Measurements from ENCODE around the gene SSC5D. TPM values are rescaled to one million over a fixed set of nuclear protein-coding genes. Genes with fewer than 3 reads are reported as not detected.

The SSC5D gene
- total RNA-seq, 1 experiment from 2014 or later: 0.26 TPM

DNA sequence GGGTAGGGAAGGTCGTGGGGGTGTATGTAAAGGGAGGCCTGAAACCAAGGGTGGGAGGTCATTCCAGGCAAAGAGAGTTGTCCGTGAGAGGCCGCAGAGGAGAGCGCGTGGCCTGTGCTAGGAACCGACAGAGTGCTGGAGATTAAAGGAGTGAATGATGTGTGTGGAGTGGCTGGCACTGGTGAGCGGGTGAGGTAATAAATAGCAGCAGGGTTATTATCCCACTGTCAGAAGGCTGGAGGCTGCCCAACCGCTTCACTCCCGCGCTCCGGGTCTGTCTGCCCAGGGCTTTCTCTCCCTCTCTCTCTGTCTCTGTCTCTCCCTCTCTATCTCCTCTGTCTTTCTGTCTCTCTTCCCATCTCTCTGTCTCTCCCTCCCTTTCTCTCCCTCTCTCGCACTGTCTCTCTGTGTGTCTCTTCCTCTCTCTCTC, 75.0 kb downstream of the SSC5D start:
- H3K27ac Mint-ChIP-seq (ENCODE audit: unreplicated experiment): no peak overlapping the region

DNA sequence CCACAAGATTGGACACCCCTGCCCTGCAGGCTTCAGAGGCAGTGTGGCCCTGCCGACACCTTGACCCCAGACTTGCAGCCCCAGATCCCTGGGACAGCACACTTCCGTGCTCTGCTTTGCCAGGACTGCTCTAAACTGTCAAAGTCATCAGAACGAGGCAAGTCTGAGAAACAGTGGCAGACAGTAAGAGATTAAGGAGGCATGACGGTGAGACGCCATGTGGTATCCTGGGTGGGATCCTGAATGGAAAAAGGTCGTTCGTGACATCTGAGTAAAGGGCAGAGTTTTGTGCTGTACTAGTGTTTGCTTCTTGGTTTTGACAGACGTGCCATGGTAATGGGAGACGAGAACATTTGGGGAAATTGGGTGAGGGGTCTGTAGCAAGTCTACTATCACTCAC, 78.6 kb downstream of the SSC5D start:
- intact Hi-C loops (cut with micrococcal nuclease; ENCODE audit: unreplicated experiment): no loop called here
- Mint-ChIP-seq H3K9me3 (ENCODE audit: low read depth, unreplicated experiment) (no peaks in the 10 kb centered on the region), H3K36me3 (ENCODE audit: insufficient read depth, unreplicated experiment) (no peaks in the 10 kb centered on the region), H3K4me1 (ENCODE audit: low read depth, unreplicated experiment) (no peaks in the 10 kb centered on the region), H3K27ac (ENCODE audit: unreplicated experiment) (no peak overlapping the region), H3K4me3 (ENCODE audit: low read depth, unreplicated experiment) (no peak overlapping the region), H3K27me3 (ENCODE audit: unreplicated experiment) (peaks cover 27% of the 10 kb centered on the region)
- BruUV-seq (replicated peaks): no TSS peak
- CTCF ChIA-PET: interaction anchor here (1.1 kb wide), 1 partner anchor 19 kb away, joined by 3 read pairs; no protein-coding TSS in a partner anchor
- TF ChIP-seq, protein P1, sequence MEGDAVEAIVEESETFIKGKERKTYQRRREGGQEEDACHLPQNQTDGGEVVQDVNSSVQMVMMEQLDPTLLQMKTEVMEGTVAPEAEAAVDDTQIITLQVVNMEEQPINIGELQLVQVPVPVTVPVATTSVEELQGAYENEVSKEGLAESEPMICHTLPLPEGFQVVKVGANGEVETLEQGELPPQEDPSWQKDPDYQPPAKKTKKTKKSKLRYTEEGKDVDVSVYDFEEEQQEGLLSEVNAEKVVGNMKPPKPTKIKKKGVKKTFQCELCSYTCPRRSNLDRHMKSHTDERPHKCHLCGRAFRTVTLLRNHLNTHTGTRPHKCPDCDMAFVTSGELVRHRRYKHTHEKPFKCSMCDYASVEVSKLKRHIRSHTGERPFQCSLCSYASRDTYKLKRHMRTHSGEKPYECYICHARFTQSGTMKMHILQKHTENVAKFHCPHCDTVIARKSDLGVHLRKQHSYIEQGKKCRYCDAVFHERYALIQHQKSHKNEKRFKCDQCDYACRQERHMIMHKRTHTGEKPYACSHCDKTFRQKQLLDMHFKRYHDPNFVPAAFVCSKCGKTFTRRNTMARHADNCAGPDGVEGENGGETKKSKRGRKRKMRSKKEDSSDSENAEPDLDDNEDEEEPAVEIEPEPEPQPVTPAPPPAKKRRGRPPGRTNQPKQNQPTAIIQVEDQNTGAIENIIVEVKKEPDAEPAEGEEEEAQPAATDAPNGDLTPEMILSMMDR (IDR thresholded peaks at IDR 0.05; ENCODE audit: unreplicated experiment): no peak
- DNase-seq: no peak

More for the DNA sequence above, 75.0 kb downstream of the SSC5D start:
- Mint-ChIP-seq H3K9me3 (ENCODE audit: low read depth, unreplicated experiment) (no peaks in the 10 kb centered on the region), H3K4me1 (ENCODE audit: low read depth, unreplicated experiment) (no peaks in the 10 kb centered on the region), H3K36me3 (ENCODE audit: insufficient read depth, unreplicated experiment) (no peaks in the 10 kb centered on the region), H3K27me3 (ENCODE audit: unreplicated experiment) (peaks cover 34% of the 10 kb centered on the region), H3K4me3 (ENCODE audit: low read depth, unreplicated experiment) (no peak overlapping the region)
- no peak for DNase-seq
- CTCF ChIA-PET: no interaction called here
- BruUV-seq (replicated peaks): no TSS peak
- intact Hi-C loops (cut with micrococcal nuclease; ENCODE audit: unreplicated experiment): no loop called here
- TF ChIP-seq, protein P1 (IDR thresholded peaks at IDR 0.05; ENCODE audit: unreplicated experiment): no peak

DNA sequence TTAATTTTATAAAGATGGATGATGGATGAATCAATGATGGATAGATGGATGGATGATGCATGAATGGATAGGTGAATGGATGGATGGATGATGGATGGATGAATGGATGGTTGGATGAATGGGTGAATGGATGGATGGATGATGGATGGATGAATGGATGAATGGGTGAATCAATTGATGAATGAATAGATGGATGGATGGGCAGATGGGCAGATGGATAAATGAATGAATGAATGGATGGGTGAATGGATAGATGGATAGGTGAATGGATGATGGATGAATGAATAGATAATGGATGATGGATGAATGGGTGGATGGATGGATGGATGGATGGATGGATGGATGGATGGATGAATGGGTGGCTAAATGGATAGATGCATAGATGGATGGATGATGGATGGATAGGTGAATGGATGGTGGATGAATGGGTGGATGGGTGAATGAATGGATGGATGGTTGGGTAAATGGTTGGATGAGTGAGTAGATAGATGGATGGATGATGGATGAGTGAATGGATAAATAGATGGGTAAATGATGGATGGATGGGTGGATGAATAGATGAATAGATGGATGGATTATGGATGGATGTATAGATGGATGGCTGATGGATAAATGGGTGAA, 79.6 kb downstream of the SSC5D start:
- H3K27me3 Mint-ChIP-seq (ENCODE audit: unreplicated experiment): peaks cover 27% of the 10 kb centered on the region
- CTCF ChIA-PET: no interaction called here
- H3K4me1 Mint-ChIP-seq (ENCODE audit: low read depth, unreplicated experiment): no peaks in the 10 kb centered on the region
- H3K4me3 Mint-ChIP-seq (ENCODE audit: low read depth, unreplicated experiment): no peak overlapping the region
- no peak overlapping the region for H3K27ac Mint-ChIP-seq (ENCODE audit: unreplicated experiment)
- H3K9me3 Mint-ChIP-seq (ENCODE audit: low read depth, unreplicated experiment): no peaks in the 10 kb centered on the region
- intact Hi-C loops (cut with micrococcal nuclease; ENCODE audit: unreplicated experiment): no loop called here
- TF ChIP-seq, protein P1 (IDR thresholded peaks at IDR 0.05; ENCODE audit: unreplicated experiment): no peak
- no peaks in the 10 kb centered on the region for H3K36me3 Mint-ChIP-seq (ENCODE audit: insufficient read depth, unreplicated experiment)
- no TSS peak for BruUV-seq (replicated peaks)
- DNase-seq: no peak

Other genes with a start within 250 kb of the SSC5D start
- 126 and 132 TPM in 2 replicates for gene PPP6R1, start 229.4 kb upstream of the SSC5D start, total RNA-seq (2022)
- 72.0 and 72.8 TPM in 2 replicates for gene HSPBP1, start 208.3 kb upstream of the SSC5D start, total RNA-seq (2022)
- gene BRSK1, start 204.4 kb upstream of the SSC5D start, total RNA-seq (2022): 3.4 and 3.8 TPM in 2 replicates
- gene TMEM150B, start 163.1 kb upstream of the SSC5D start, total RNA-seq (2022): 0.73 TPM in 1 of 2 replicates, not detected in the other
- 16.1 and 23.5 TPM in 2 replicates for gene KMT5C, start 148.6 kb upstream of the SSC5D start, total RNA-seq (2022)
- 1.4 and 3.4 TPM in 2 replicates for gene COX6B2, start 133.7 kb upstream of the SSC5D start, total RNA-seq (2022)
- gene GARIN5B, start 125.2 kb upstream of the SSC5D start, total RNA-seq (2022): not detected in 2 replicates
- gene IL11, start 118.0 kb upstream of the SSC5D start, total RNA-seq (2022): 0.97 and 1.3 TPM in 2 replicates
- not detected in 2 replicates for gene TMEM190, start 111.6 kb upstream of the SSC5D start, total RNA-seq (2022)
- gene TMEM238, start 104.1 kb upstream of the SSC5D start, total RNA-seq (2022): 38.8 and 49.4 TPM in 2 replicates
- 1,462 and 1,520 TPM in 2 replicates for gene RPL28, start 102.5 kb upstream of the SSC5D start, total RNA-seq (2022)
- gene UBE2S, start 80.6 kb upstream of the SSC5D start, total RNA-seq (2022): 239 and 287 TPM in 2 replicates
- not detected in 2 replicates for gene SHISA7, start 45.1 kb upstream of the SSC5D start, total RNA-seq (2022)
- gene ISOC2, start 26.8 kb upstream of the SSC5D start, total RNA-seq (2022): 41.6 and 44.9 TPM in 2 replicates
- gene C19orf85, start 23.7 kb upstream of the SSC5D start, total RNA-seq (2022): not detected in 2 replicates
- 11.9 and 13.0 TPM in 2 replicates for gene ZNF628, start 11.8 kb upstream of the SSC5D start, total RNA-seq (2022)
- gene NAT14, start 3.2 kb upstream of the SSC5D start, total RNA-seq (2022): 49.6 and 60.6 TPM in 2 replicates
- not detected in 2 replicates for gene SBK2, start 48.7 kb downstream of the SSC5D start, total RNA-seq (2022)
- gene SBK3, start 57.1 kb downstream of the SSC5D start, total RNA-seq (2022): 0.57 and 0.78 TPM in 2 replicates
- 29.8 and 33.4 TPM in 2 replicates for gene ZNF579, start 92.4 kb downstream of the SSC5D start, total RNA-seq (2022)
- gene FIZ1, start 111.1 kb downstream of the SSC5D start, total RNA-seq (2022): 18.6 and 23.0 TPM in 2 replicates
- 18.5 and 21.8 TPM in 2 replicates for gene ZNF524, start 111.9 kb downstream of the SSC5D start, total RNA-seq (2022)
- gene ZNF865, start 117.2 kb downstream of the SSC5D start, total RNA-seq (2022): 29.6 and 30.9 TPM in 2 replicates
- gene ZNF784, start 136.1 kb downstream of the SSC5D start, total RNA-seq (2022): 6.0 and 7.1 TPM in 2 replicates
- 35.6 TPM in 2 replicates for gene ZNF580, start 152.6 kb downstream of the SSC5D start, total RNA-seq (2022)
- 33.0 and 33.1 TPM in 2 replicates for gene ZNF581, start 155.2 kb downstream of the SSC5D start, total RNA-seq (2022)
- 12.7 and 18.3 TPM in 2 replicates for gene CCDC106, start 159.8 kb downstream of the SSC5D start, total RNA-seq (2022)
- gene U2AF2, start 166.6 kb downstream of the SSC5D start, total RNA-seq (2022): 286 and 309 TPM in 2 replicates
- gene EPN1, start 186.8 kb downstream of the SSC5D start, total RNA-seq (2022): 162 and 180 TPM in 2 replicates
- gene NLRP9, start 250.0 kb downstream of the SSC5D start, total RNA-seq (2022): not detected in 2 replicates

Measured in Calu3 (cell line).